Activated gamma-delta T cell treated with Interleukin-2 at 50 U/mL for 16 hours (primary cell): ENCODE measurements around the gene KLHDC3.

ENCODE experiments used
- DNase-seq: peaks from one replicate; pipeline ENCODE4 v3.0.0-alpha.2; 2020

The KLHDC3 gene

GRCh38 chr6:43060034-43060754 is 46.1 kb downstream of the KLHDC3 start:
- no peak for DNase-seq

GRCh38 chr6:43060755-43061633 is 46.9 kb downstream of the KLHDC3 start:
- DNase-seq = no peak

- no peak for DNase-seq
Measured at GRCh38 chr6:43061861-43062260, 47.8 kb downstream of the KLHDC3 start.

GRCh38 chr6:43062818-43063217 is 48.8 kb downstream of the KLHDC3 start:
- no peak for DNase-seq

GRCh38 chr6:43070028-43070632 is 56.1 kb downstream of the KLHDC3 start:
- no peak for DNase-seq
